ENCODE data around the gene ARFGAP1.

ARFGAP1 gene

GRCh38 chr20:63297796-63298572 lies 25.4 kb downstream of the ARFGAP1 start:
- TF ChIP-seq CTCF (IDR thresholded peaks at IDR 0.05; ENCODE audit: low read depth, low read length), result no peak
- no peak for TF ChIP-seq EZH2phosphoT487 (IDR thresholded peaks at IDR 0.05; ENCODE audit: low read depth)
- Histone ChIP-seq H3K27ac (ENCODE audit: low read length) (no peak overlapping the region), H4K20me1 (ENCODE audit: insufficient read depth, low read length) (no peaks in the 10 kb centered on the region), H3K4me2 (ENCODE audit: low read length) (no peak overlapping the region), H2AFZ (ENCODE audit: low read depth, low read length) (no peak overlapping the region), H3K9me3 (ENCODE audit: insufficient read depth, low read length) (no peaks in the 10 kb centered on the region), H3K9ac (ENCODE audit: low read length) (no peak overlapping the region), H3K79me2 (ENCODE audit: low read length) (no peaks in the 10 kb centered on the region), H3K4me3 (ENCODE audit: low read length) (no peak overlapping the region), H3K27me3 (ENCODE audit: low read depth, low read length) (peaks cover 4% of the 10 kb centered on the region; the same call in 1 of the 2 replicates), H3K36me3 (replicated peaks; ENCODE audit: low read depth, low read length) (no peaks in the 10 kb centered on the region), H3K4me1 (ENCODE audit: low read length) (no peaks in the 10 kb centered on the region)

GRCh38 chr20:63298731-63299312 lies 26.2 kb downstream of the ARFGAP1 start:
- TF ChIP-seq CTCF (IDR thresholded peaks at IDR 0.05; ENCODE audit: low read depth, low read length) (no peak), EZH2phosphoT487 (IDR thresholded peaks at IDR 0.05; ENCODE audit: low read depth) (no peak)
- Histone ChIP-seq H3K36me3 (replicated peaks; ENCODE audit: low read depth, low read length) (no peaks in the 10 kb centered on the region), H3K9me3 (ENCODE audit: insufficient read depth, low read length) (no peaks in the 10 kb centered on the region), H3K4me1 (ENCODE audit: low read length) (no peaks in the 10 kb centered on the region), H3K27me3 (ENCODE audit: low read depth, low read length) (peaks cover 4% of the 10 kb centered on the region; the same call in 1 of the 2 replicates), H3K79me2 (ENCODE audit: low read length) (no peaks in the 10 kb centered on the region), H3K9ac (ENCODE audit: low read length) (no peak overlapping the region), H3K4me3 (ENCODE audit: low read length) (no peak overlapping the region), H3K4me2 (ENCODE audit: low read length) (no peak overlapping the region), H4K20me1 (ENCODE audit: insufficient read depth, low read length) (no peaks in the 10 kb centered on the region), H2AFZ (ENCODE audit: low read depth, low read length) (no peak overlapping the region), H3K27ac (ENCODE audit: low read length) (no peak overlapping the region)

- Histone ChIP-seq H3K79me2 (ENCODE audit: low read length) (no peaks in the 10 kb centered on the region), H3K36me3 (replicated peaks; ENCODE audit: low read depth, low read length) (no peaks in the 10 kb centered on the region), H3K4me2 (ENCODE audit: low read length) (no peak overlapping the region), H3K27ac (ENCODE audit: low read length) (no peak overlapping the region), H3K9ac (ENCODE audit: low read length) (no peak overlapping the region), H4K20me1 (ENCODE audit: insufficient read depth, low read length) (no peaks in the 10 kb centered on the region), H3K9me3 (ENCODE audit: insufficient read depth, low read length) (no peaks in the 10 kb centered on the region), H3K4me3 (ENCODE audit: low read length) (no peak overlapping the region), H3K27me3 (ENCODE audit: low read depth, low read length) (peaks cover 4% of the 10 kb centered on the region; the same call in 1 of the 2 replicates), H2AFZ (ENCODE audit: low read depth, low read length) (no peak overlapping the region), H3K4me1 (ENCODE audit: low read length) (no peaks in the 10 kb centered on the region)
- no peak for TF ChIP-seq EZH2phosphoT487 (IDR thresholded peaks at IDR 0.05; ENCODE audit: low read depth)
- no peak for TF ChIP-seq CTCF (IDR thresholded peaks at IDR 0.05; ENCODE audit: low read depth, low read length)
Measured at GRCh38 chr20:63301671-63302070, 29.1 kb downstream of the ARFGAP1 start.

GRCh38 chr20:63303095-63303666 lies 30.6 kb downstream of the ARFGAP1 start:
- H3K27me3 ChIP-seq (ENCODE audit: low read depth, low read length), result peaks cover 4% of the 10 kb centered on the region; the same call in 1 of the 2 replicates
- no peak for TF ChIP-seq CTCF (IDR thresholded peaks at IDR 0.05; ENCODE audit: low read depth, low read length)
- TF ChIP-seq EZH2phosphoT487 (IDR thresholded peaks at IDR 0.05; ENCODE audit: low read depth), result no peak

More at GRCh38 chr20:63303095-63303666, 30.6 kb downstream of the ARFGAP1 start:
- Histone ChIP-seq H3K4me2 (ENCODE audit: low read length) (no peak overlapping the region), H3K36me3 (replicated peaks; ENCODE audit: low read depth, low read length) (no peaks in the 10 kb centered on the region), H3K4me1 (ENCODE audit: low read length) (no peaks in the 10 kb centered on the region), H2AFZ (ENCODE audit: low read depth, low read length) (no peak overlapping the region), H3K9ac (ENCODE audit: low read length) (no peak overlapping the region), H3K79me2 (ENCODE audit: low read length) (no peaks in the 10 kb centered on the region), H3K4me3 (ENCODE audit: low read length) (no peak overlapping the region), H4K20me1 (ENCODE audit: insufficient read depth, low read length) (no peaks in the 10 kb centered on the region), H3K27ac (ENCODE audit: low read length) (no peak overlapping the region), H3K9me3 (ENCODE audit: insufficient read depth, low read length) (no peaks in the 10 kb centered on the region)
